GM18858 (cell line): ENCODE measurements around the gene KCNQ1.

Experiments used
- ATAC-seq: cut with Tn5 transposase; IDR thresholded peaks from one replicate; pipeline ENCODE4 v1.9.1; 2021; ENCODE audit not compliant: unreplicated experiment

KCNQ1 gene

DNA sequence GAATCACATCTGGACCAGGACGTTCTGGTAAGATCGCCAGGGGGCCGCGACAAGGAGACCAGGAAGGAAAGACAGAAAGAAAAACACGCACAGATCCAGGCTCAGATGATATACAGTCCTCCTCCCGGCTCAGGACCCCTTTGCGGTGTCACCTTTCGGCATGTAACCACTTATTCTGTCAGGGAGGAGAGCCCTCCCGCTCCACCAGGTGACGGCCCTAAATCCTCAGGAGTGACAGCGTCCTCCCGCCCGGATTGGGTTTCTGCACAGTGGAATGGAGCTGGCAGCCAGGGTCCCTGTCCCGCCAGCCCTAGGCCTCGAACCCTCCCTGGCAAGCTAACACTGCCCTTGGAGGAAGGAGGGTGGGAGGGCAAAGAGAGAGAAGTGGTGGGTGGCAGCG is 279.3 kb downstream of the KCNQ1 start:
- no peak for ATAC-seq

DNA sequence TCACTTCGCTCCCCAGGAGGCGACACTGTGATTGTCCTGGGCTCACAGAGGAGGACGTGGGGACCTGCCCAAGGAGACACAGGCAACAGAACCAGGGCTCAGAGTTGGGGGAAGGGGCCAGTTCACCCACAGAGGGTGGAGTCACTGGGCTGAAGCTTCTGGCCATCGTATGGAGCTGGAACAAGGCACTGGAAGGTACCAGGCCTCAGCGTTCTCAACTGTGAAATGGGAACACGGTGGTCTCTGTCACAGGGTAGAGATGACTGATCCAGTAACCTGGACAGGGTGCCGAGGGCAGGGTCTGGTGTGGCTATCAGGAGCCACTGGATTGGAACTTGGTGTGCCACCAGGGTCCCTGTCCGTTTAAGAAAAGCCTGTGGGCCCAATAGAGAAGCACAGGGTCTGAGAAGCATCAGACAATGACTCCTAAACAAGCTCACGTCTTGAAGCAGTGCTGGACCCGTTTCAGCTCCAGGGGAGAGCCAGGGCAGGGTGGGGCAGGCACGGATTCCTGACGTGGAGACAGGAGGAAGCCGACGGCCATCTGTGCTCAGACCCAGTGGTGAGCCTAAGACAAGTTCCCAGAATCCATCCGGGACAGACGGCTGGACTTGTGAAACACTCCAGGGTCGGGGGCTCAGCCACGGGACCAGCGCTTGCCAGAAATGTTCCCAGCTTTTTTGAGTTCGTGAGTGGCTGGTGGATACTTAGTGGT is 280.0 kb downstream of the KCNQ1 start:
- no peak for ATAC-seq

DNA sequence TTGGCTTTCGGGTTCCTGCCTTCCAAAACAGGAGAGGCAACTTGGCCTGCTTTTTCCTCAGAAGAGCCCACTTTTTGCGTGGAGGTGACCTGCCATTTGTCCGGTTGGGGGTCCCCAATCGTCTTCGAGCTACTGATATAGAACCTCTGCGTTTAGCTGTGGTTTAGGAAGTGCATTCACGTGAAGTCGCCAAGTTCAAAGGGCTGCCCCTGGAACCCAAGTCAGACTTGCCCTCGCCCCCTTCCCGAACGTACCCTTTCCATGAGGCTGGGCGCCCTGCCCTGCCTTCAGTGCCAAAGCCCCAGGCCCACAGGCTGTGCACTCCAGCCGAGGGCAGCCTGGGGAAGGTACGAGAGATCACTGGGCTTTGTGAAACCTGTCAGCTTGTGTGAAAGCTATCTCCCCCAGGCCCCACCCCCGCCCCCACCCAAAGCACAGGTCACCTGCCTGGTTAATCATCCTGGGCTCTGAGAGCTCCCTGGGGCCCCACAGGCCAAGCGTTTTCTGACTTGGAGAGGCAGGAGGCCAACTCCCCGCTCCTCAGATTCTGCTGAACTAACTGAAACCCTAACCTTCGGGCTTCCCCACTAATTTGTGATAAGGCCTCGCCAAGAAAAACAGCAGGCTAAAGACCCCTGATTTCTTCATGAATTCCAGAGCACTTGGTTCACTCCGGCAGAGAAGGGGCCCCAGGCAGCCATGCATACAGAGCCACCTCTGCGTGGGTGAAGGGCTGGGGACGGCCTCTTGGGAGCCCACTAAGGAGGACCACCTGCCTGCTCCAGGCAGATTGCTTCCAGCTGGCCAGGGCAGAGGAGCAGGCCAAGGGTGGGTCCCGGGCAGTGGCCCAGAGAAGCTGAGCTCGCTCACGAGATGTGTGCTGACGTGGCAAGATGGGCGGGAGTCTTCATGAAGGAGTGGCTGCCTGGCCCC is 280.8 kb downstream of the KCNQ1 start:
- no peak for ATAC-seq

DNA sequence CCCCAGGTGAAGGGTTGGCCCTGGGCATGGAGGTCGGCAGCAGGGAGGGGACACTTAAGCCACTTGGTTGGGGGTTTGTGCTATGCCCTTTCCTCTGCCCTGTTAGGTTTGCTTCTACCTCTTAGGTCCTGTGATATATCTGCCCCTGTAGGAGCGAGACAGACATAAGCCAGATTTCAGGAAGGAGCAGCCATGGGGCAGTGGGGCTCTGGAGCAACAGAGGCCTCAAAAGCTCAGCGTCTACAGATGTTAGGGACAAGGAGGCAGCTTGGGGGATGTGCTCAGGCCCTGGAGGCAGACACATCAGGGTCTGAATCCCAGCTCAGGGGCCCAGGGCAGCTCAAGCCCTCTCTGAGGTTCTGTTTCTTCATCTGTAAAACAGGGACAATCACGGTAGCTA is 282.2 kb downstream of the KCNQ1 start:
- ATAC-seq, result no peak

DNA sequence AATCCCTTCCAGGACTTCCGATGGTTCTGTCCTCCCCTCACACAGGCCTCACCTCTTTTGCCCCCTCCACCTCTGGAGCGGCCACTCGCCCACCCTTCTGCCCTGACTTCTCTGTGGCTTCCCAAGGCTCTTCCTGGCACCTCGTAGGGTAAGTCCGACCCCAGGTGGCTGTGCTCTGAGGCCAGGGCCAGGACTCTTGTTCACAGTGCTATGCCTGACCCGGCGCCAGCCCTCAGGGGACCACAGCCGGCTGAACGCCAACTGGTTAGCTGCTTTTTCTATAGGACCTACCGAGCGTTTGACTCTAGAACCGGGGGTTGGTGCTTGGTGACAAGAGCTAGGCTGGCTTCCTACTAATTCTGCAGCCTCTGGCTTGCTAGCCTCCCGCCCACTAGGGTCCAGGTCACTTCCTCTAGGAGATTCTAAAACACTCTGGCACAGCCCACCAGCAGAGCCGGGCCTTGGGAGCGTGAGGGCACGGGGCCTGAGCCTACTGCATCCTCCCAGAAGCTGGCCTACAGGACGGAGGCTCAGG is 283.4 kb downstream of the KCNQ1 start:
- no peak for ATAC-seq

DNA sequence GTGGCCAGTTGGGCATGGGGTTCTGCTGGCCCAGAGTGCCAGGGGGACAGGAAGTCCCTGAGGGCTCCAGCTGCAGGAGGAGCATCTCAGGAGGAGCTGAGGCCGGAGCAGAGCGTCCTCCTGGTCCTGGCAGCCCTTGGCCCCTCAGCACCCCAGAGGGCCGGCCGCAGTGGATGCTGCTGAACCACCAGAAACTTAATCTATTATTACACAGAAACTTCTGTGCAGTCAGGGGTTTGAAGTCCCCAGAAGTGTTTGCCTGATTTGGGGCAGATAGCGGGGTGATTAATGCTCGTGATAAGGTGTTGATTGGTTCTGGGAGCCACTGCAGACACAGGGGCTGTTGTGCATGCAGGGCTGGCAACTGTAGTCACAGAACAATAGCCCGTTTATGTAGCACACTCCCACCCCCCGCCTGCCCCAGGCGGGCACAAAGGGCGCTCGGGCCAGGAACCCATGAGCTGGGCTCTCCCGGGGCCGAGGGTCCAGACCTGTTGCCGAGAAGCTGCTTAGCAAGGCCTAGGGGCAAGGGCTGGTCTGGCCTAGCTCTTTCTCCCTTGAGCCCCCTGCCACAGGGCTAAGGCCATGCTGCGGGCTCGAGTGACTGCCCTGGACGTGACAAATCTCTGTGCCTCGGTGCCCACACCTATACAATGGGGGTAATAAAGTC is 284.0 kb downstream of the KCNQ1 start:
- no peak for ATAC-seq

DNA sequence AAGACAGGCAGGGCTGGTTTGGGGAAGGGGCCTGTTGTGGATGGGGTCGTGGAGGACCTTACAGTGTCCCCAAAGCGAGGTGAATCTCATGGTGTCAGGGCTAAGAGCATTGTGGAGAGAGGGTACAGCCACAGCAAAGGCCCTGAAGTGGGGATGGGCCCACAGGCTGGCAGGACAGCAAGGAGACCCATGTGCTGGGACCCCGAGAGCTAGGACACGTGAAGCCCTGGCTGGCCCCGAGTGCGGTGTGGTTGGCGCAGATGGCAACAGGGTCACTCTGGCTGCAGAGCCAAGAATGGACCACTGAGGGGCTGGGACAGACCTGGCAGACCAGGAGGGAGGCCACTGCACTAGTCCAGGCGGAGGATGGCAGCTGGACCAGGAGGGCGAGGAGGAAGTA is 285.0 kb downstream of the KCNQ1 start:
- no peak for ATAC-seq

DNA sequence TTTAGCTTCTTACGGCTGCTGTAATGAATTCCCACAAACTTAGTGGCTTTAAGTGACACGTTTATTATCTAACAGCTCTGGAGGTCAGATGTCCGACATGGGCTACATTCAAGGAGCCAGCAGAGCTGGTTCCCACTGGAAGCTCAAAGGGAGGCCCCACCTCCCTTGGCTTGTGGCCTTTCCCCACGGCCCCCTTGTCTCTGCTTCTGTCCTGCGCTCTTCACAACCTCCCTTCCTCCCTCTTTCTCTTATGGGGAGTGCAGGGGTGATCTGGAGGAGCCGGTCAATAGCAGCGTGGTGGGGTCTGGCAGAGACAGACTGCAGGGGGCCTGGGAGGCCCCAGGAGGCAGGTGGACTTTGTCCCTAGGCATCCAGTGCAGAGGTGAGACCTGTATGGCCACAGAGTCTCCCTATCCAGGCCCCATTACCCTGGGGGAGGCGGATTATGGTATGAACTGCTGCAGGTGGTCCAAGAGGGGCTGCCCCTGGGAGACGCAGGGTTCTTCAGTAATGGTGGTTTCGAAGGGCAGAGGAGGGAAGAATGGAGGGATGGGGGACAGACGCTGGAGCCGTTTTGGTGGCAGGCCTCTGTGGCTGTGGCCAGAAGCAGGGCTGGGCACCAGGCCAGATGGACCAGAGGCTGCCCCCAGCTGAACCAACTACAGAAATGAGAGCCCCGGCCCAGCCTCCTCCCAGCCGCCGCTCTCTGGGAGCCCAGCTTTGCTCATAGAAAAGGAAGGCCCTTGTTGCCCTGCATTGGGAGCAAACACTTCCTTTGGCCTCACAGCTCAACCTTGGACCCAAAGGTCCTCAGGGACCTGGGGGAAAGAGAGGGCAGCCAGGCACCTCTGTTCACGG is 285.7 kb downstream of the KCNQ1 start:
- no peak for ATAC-seq

DNA sequence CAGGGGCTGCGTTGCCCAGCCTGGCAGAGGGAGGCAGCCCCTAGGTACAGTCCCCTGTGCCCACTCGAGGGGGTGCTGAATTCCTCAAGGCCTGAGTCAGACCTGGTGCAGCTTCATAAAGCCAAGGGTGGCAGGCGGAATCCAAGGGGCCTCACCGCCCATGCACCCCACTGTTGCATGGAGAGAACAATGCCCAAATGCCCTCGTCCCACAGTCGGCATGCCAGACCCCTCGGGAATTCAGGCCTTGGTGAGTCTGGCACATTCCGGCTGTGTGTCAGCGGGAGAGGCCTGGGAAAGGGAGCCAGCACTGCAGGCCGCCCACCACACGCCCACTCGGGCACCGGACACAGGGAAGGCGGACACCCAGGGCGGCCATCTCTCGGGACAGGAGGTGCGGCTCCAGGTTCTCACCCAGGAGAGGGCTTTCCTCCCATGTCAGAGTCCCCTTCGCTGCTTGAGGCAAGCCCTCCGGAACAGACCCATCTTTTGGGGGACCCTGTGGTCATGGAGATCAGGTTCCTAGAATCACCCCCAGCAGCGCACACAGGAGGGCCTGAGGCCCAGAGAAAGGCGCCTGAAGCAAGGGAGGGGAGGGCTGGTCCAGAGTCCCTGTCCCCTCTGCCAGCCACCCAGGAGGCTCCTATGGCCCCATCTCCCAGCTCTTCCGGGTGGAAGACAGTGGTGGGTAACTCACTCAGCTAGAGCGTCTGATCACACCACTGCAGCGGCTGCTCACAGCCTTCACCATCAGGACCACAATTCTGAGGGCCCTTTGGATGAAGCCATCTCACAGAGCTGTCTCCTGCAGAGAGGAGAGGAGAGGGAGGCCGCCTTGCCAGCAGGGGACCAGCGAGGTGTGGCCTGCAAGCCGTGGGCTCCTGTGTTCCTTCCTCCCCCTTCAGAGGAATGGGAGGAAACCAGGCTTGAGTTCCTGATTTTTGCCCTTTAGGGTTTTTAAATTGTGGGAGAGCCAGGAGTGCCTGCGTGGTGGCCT is 286.6 kb downstream of the KCNQ1 start:
- ATAC-seq, result no peak

DNA sequence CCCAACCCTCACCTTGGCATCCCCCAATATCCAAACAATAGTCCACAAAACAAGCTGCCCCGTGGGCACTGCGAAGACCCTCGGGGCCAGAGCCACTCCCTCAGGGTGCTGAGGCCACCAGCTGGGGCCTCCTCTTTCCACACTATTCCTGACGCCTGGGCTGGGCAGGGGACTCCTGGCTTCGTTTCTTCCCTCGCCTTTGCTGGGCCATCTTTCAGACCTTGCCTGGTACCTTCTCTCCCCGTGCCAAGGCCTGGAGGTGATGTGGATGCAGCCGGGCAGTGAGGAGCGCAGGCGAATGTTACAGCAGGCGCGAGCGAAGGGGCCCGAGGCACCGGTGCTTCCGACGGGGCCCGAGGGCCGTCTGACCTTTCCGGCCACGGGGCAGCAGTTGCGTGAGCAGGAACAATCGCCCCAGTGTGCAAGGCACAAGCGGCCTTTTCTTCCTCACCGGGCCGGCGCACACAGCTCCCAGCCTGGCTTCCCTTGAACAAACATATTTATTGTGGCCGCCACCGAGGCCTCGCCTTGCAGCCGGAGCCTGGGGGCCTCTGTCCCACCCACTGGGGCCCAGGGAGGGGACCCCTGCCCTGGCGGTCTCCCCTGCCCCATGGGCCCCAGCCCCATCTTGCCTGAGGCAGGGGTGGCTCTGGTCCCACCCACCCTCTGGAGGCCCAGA is 287.6 kb downstream of the KCNQ1 start:
- no peak for ATAC-seq

DNA sequence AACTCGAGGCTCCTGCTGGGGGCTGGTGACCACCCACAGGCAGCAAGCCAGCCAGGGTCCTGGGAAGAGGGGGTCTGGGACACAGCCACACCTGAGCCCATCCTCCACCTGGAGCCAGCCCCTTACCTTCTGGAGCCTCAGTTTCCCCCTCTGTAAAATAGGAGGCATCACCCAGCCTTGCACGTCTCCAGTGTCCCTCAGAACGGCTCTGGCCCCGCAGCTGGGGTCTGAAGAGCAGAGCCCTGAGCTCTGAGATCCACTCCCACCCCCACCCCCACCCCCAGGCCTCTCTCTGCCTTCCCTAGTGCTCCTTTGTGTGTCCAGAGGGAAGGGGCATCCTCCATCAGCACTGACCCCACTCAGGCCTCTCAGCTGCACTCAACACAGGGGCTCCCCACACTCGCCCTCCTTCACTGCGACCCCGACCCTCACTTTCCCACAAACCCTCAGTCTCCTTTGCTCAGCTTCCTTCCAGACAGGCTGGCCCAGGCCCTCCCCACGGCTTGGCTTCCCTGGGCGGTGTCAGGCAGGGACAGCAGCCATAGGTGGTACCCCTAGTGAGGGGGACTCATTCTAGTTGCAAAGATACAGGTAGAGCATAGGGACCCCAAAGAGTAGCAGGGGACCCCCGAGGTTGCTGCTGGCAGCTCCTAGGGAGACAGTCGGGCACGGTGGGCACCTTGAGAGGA is 288.3 kb downstream of the KCNQ1 start:
- no peak for ATAC-seq

DNA sequence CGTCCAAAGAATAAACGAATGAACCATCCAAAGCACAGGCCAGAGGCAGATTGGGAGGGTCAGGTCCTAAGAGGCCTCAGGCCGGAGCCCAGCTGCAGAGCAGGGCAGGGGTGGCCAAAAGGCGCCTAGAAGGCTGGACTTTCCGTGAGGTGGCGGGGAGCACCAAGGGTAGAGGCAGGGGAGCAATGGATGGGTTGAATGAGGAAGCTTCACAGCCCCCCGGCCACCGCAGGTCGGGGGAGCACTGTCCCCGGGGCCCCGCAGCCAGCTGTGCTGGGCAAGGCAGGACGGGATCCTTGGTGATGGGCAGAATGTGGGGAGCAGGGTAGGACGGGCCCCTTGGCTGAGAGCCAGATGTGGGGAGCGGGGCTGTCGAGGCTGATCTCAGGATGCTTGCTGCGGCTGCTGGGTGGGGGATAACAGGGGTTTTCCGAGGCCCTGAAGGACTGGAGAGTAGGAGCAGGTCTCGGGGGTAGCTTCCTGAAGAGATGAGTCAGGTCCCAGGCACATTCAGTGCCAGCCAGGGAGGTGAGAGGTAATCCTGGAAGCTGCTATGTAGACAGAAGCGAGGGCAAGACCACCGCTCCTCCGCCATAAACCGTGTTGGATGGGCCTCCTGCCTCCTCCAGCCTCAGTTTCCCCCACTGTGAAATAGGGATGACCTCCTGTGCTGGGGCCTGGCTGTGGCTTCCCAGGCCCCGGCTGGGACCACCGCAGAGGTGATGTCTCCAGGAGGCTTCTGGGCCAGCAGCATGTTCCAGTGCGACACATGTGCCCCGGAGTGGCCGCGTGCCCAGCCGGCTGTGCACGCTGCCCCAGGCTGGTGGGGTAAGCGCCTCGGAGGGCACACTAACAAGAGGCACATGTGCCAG is 289.6 kb downstream of the KCNQ1 start:
- ATAC-seq, result no peak

DNA sequence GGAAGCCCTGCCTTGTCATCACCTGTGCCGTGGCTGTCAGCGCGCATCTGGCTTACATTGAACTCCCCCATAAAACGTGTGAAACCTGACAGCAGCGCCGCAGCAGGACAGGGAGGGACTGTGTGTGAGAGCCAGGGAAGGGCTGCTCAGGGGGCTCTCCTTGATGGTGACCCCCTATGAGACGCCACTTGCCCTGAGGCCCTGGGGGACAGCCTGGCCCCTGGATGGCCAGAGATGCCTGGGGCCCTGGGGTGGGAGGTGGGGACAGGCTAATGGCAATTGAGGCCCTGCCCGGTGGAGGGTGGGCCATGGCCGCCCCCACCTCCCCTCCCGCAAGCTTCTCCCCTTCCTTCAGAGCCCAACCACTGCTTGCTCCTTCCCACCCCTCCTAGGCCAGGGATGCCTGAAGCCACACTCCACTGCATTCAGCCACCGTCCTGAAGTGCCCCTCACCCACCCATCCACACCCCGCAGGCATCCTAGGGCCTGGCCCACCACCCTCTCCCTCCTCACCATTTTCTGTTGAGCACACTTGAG is 290.3 kb downstream of the KCNQ1 start:
- no peak for ATAC-seq

DNA sequence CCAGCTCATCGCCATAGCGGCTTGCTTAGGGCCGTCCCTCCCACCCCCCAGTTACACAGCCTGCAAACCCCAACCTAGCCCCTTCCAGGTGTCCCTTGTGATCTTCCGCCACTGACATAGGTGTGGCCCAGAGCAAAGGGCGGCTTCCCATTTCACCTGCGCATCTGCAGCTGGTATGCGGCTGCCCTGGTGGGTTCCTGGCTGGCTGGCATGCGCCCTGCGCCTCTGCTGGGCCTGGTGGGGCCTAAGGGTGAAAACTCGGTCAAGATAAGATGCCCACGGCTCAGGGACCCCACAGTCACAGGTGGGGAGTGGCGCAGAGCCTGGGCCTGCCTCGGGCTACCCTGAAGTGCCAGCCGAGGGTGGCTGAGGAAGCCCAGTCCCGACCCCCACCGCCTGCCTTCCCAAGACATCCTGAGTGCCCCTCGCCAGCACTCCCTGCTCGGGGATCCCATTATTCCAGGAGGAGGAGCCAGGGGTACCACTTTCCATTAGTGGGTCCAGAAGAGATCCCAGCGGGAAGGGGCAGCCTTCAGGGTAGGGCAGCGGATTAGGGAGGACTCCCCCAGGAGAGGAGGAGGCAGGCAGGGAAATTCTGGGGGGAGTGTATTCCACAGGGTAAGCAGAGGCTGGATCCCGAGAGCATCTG is 291.9 kb downstream of the KCNQ1 start:
- ATAC-seq, result no peak

DNA sequence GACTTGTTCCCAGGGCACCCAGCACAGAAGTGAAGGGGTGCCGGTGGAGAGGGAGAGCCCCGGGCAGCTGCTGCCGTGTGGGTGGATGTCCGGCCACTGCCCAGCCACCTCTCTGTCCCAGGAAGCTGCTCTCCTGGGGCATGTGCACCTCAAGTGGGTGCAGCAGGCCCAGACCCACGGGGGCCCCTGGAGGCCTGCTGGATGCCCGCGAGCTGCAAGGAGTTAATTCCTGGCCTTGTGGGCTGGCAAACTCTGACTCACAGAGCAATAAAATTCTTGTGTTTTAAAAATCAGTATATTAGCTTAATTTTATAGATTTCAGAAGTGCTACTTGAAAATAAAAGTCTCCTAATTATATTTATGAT is 292.4 kb downstream of the KCNQ1 start:
- no peak for ATAC-seq

DNA sequence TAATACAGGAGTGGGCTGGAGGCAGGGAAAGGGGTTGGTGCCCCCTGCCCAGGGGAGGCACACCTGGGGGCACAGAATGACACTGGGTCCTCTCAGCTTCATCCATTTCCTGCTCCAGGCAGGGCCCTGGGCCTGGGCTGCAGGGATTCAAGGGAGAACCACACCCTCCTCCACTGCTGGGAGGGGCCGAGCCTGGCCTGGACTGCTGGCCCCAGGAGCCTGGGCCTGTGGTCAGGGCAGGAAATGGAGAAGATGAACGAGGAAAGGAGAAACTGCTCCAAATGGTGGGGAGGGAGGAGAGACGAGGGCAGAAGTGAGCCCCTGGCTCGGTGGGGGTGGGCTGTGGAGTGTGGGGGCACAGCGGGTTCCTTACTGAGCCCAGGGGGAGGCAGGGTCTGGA is 293.1 kb downstream of the KCNQ1 start:
- ATAC-seq, result no peak
